SK-N-SH (cell line): ENCODE measurements around the gene TMCO4. TPM values are rescaled to one million over a fixed set of nuclear protein-coding genes. Genes with fewer than 3 reads are reported as not detected.

Source experiments
- CTCF ChIA-PET: fragments of 300-600, 350-600 bp; formaldehyde crosslinking; extraction: SDS; loops from one replicate; lab custom pipeline; 2021; lab: Yijun Ruan, JAX
- POLR2A ChIA-PET: fragments of 350-600 bp; sonication (Branson Sonifier 250); formaldehyde crosslinking; extraction: SDS; loops from one replicate; lab custom pipeline; 2020; ENCODE audit warnings: antibody characterized with exemption, inconsistent platforms; lab: Yijun Ruan, JAX
- DNase-seq: peaks from one replicate; pipeline ENCODE4 v3.0.0; 2012
- H2AFZ ChIP-seq: fragments of 200-600 bp; sonication (generic); 2 replicates; pipeline ENCODE4 v1.8.1; 2016; ENCODE audit warnings: antibody characterized with exemption, mild to moderate bottlenecking, low read depth
- H3F3A ChIP-seq: fragments of 200-600 bp; sonication (generic); replicated peaks from 2 replicates; pipeline ENCODE3; 2016; ENCODE audit warnings: antibody characterized with exemption, mild to moderate bottlenecking; ENCODE audit not compliant: insufficient read depth
- H3K27ac ChIP-seq, 2 experiments: fragments of 200-500 bp in 1 of 2; fragments of 200-600 bp in 1 of 2; sonication (Bioruptor generic) in 1 of 2; sonication (generic), shearing (Covaris generic) in 1 of 2; 2 replicates each; pipeline versions ENCODE4 v1.5.1 to v1.6.1; 2014 to 2016; ENCODE audit warnings: low read depth in 2 of 2, inconsistent platforms in 1 of 2, low read length in 1 of 2, mild to moderate bottlenecking in 1 of 2, mixed read lengths in 1 of 2
- H3K27me3 ChIP-seq: fragments of 200-600 bp; sonication (generic), shearing (Covaris generic); 2 replicates; pipeline ENCODE4 v1.6.1; 2016; ENCODE audit warnings: mixed run types; ENCODE audit not compliant: insufficient read depth
- H3K36me3 ChIP-seq, 2 experiments: fragments of 200-500 bp in 1 of 2; fragments of 200-600 bp in 1 of 2; sonication (Bioruptor generic) in 1 of 2; sonication (generic) in 1 of 2; replicated peaks in 1 of 2; 2 replicates each; pipeline versions ENCODE3 to v1.5.1; 2014 to 2016; ENCODE audit warnings: low read length in 1 of 2, mild to moderate bottlenecking in 1 of 2; ENCODE audit not compliant: insufficient read depth in 2 of 2, control insufficient read depth in 1 of 2
- H3K4me1 ChIP-seq, 2 experiments: fragments of 200-500 bp in 1 of 2; fragments of 200-600 bp in 1 of 2; sonication (Bioruptor generic) in 1 of 2; sonication (generic), shearing (Covaris generic) in 1 of 2; 2 replicates each; pipeline versions ENCODE4 v1.5.1 to v1.6.1; 2014 to 2016; ENCODE audit warnings: low read depth in 1 of 2, low read length in 1 of 2, mixed run types in 1 of 2; ENCODE audit not compliant: insufficient read depth in 2 of 2, control insufficient read depth in 1 of 2
- H3K4me2 ChIP-seq: fragments of 200-600 bp; sonication (generic), shearing (Covaris generic); 2 replicates; pipeline ENCODE4 v1.6.1; 2017; ENCODE audit warnings: mixed run types
- H3K4me3 ChIP-seq, 2 experiments: fragments of 200-500 bp in 1 of 2; fragments of 200-600 bp in 1 of 2; sonication (Bioruptor generic) in 1 of 2; sonication (generic), shearing (Covaris generic) in 1 of 2; 2 replicates each; pipeline versions ENCODE4 v1.5.1 to v1.8.1; 2014 to 2016; ENCODE audit warnings: low read depth in 2 of 2, inconsistent platforms in 1 of 2, low read length in 1 of 2, mild to moderate bottlenecking in 1 of 2, mixed read lengths in 1 of 2, moderate library complexity in 1 of 2
- H3K79me2 ChIP-seq: fragments of 200-600 bp; sonication (generic); 2 replicates; pipeline ENCODE4 v1.8.1; 2017; ENCODE audit warnings: mild to moderate bottlenecking; ENCODE audit not compliant: insufficient read depth
- H3K9ac ChIP-seq: fragments of 200-600 bp; sonication (generic); 2 replicates; pipeline ENCODE4 v1.6.1; 2017; ENCODE audit warnings: mixed run types
- H3K9me2 ChIP-seq: fragments of 200-600 bp; sonication (generic); 2 replicates; pipeline ENCODE4 v1.6.1; 2017; ENCODE audit warnings: mixed run types
- H3K9me3 ChIP-seq: fragments of 200-600 bp; sonication (generic); 2 replicates; pipeline ENCODE4 v1.6.1; 2017; ENCODE audit warnings: mixed run types, mild to moderate bottlenecking, moderate library complexity
- H4K20me1 ChIP-seq: fragments of 200-600 bp; sonication (generic); 2 replicates; pipeline ENCODE4 v1.6.1; 2017; ENCODE audit warnings: mild to moderate bottlenecking, mixed run types; ENCODE audit not compliant: insufficient read depth
- EZH2phosphoT487 ChIP-seq: fragments of 200-600 bp; sonication (generic); IDR thresholded peaks from 2 replicates; pipeline ENCODE4 v1.6.1; 2017; ENCODE audit warnings: low read depth, mixed run types, mild to moderate bottlenecking, antibody characterized with exemption, moderate library complexity, borderline replicate concordance
- PBX3 ChIP-seq: IDR thresholded peaks from 2 replicates; pipeline ENCODE4; 2012
- WGBS: methylation state at CpG from one replicate; pipeline ENCODE4 v1.1.6; 2017; ENCODE audit warnings: low lambda C conversion rate; 5-methylcytosine and 5-hydroxymethylcytosine counted together
- polyA plus RNA-seq, 3 experiments: library from polyadenylated mRNA; depleted of rRNA; stranded (reverse); fragments of >200 nt; gene quantifications; 2 replicates each; pipeline ENCODE4 v1.2.3, GENCODE V29; 2012
- TF ChIP-seq, protein P1 (sequence below): IDR thresholded peaks from 2 replicates; pipeline ENCODE4 v1.6.1; 2012; ENCODE audit warnings: mild to moderate bottlenecking, low read depth, low read length, moderate library complexity

TMCO4 gene
- polyA plus RNA-seq, 1 of the 3 experiments (the other 2 are of a cell fraction), result 4.2 TPM

DNA sequence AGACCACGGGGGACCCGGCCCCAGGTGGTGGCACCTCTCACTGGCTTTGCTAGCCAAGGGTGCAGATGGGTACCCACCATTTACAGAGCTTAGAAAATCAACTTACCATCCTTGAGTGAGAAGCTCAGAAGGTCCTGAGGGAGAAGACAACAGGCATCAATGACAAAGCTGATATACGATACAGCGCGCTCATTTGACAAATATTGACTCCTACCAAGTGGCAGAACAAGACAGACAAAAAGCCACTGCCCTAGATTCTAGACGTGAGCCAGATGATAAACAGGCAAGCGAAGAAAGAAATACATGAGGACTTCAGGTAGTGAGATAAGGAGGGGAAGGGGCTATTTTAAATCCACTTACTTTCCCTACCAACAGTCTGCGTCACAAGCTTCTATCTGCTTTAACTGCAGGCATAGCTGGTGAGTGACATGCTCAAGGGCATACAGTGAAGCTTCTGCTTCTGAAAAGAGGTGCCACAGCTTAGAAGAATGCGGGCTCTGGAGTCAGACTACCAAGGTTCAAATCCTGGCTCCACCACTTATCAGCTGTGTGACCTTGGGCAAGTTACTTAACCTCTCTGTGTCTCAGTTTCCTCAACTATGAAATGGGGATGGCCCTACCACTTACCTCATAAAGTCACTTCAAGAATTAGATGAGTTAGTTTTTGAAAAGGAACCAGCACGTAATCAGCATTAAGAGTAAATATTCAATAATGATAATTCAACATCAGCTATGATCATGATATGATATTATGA, 29.1 kb downstream of the TMCO4 start:
- no peak overlapping the region for H3K27ac ChIP-seq
- no peak overlapping the region for H3K4me3 ChIP-seq
- H3K36me3 ChIP-seq, result no peaks in the 10 kb centered on the region
- no peaks in the 10 kb centered on the region for H3K9me2 ChIP-seq
- H3K4me2 ChIP-seq, result no peak overlapping the region
- no peaks in the 10 kb centered on the region for H3K9me3 ChIP-seq
- H3K79me2 ChIP-seq, result no peaks in the 10 kb centered on the region
- peaks cover 6% of the 10 kb centered on the region for H3F3A ChIP-seq
- no peaks in the 10 kb centered on the region for H3K27me3 ChIP-seq
- H4K20me1 ChIP-seq, result no peaks in the 10 kb centered on the region
- ChIA-PET CTCF (interaction anchor here (1.1 to 2.4 kb wide), 5 partner anchors 9 to 107 kb away, joined by 3 to 10 read pairs (median 3); no protein-coding TSS in a partner anchor), POLR2A (no interaction called here)
- DNase-seq, result no peak
- no peak overlapping the region for H2AFZ ChIP-seq
- TF ChIP-seq, protein P1, sequence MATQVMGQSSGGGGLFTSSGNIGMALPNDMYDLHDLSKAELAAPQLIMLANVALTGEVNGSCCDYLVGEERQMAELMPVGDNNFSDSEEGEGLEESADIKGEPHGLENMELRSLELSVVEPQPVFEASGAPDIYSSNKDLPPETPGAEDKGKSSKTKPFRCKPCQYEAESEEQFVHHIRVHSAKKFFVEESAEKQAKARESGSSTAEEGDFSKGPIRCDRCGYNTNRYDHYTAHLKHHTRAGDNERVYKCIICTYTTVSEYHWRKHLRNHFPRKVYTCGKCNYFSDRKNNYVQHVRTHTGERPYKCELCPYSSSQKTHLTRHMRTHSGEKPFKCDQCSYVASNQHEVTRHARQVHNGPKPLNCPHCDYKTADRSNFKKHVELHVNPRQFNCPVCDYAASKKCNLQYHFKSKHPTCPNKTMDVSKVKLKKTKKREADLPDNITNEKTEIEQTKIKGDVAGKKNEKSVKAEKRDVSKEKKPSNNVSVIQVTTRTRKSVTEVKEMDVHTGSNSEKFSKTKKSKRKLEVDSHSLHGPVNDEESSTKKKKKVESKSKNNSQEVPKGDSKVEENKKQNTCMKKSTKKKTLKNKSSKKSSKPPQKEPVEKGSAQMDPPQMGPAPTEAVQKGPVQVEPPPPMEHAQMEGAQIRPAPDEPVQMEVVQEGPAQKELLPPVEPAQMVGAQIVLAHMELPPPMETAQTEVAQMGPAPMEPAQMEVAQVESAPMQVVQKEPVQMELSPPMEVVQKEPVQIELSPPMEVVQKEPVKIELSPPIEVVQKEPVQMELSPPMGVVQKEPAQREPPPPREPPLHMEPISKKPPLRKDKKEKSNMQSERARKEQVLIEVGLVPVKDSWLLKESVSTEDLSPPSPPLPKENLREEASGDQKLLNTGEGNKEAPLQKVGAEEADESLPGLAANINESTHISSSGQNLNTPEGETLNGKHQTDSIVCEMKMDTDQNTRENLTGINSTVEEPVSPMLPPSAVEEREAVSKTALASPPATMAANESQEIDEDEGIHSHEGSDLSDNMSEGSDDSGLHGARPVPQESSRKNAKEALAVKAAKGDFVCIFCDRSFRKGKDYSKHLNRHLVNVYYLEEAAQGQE, result no peak
- no peak overlapping the region for H3K9ac ChIP-seq
- WGBS, result 79% methylated on average over 10 of the region's 10 CpGs
- H3K4me1 ChIP-seq, result peaks cover 0 to 16% of the 10 kb centered on the region in 2 experiments; a peak in 1 of 4 replicates

DNA sequence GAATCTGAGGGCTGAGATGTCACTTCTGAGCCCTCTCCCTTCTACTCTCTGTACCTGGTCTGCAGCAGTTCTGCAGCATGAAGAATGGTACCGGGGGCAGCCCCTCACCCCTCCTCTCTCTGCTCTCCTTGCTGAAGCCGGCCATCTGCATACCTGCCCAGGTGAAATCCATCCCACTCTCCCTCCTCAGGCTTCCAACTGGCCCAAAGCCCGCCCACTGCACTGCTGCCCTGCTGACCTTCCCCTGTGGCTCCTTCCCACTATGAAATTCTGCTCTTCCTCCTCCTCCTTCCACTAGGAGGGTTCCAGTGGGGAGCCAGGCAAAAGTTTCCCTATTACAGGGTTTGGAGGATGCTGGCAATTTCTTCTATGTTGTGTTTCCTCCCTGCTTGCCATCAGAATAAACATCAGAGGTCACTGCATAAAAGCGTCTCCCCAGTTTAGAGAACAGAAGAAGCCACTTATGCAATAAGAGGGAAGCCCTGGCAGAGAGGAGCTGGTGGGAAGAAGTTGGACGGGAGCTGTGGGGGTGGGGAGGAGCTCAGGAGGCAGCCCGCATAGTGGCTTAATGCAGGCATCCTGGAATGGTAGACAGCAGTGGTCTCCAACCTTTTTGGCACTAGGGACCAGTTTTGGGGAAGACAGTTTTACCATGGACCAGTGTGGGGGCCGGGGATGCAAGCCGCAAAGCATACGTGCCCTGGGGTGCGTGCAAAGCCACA, 30.3 kb downstream of the TMCO4 start:
- CTCF ChIA-PET, result interaction anchor here (1.0 to 2.4 kb wide), 3 partner anchors 8 to 105 kb away, joined by 3 to 10 read pairs (median 3); no protein-coding TSS in a partner anchor

More for the DNA sequence above, 30.3 kb downstream of the TMCO4 start:
- Histone ChIP-seq H3K9ac (no peak overlapping the region), H3F3A (peaks cover 13% of the 10 kb centered on the region), H3K27ac (no peak overlapping the region), H3K9me3 (no peaks in the 10 kb centered on the region), H3K4me3 (no peak overlapping the region), H4K20me1 (no peaks in the 10 kb centered on the region), H3K79me2 (no peaks in the 10 kb centered on the region), H3K4me2 (no peak overlapping the region), H2AFZ (no peak overlapping the region), H3K27me3 (no peaks in the 10 kb centered on the region), H3K4me1 (peaks cover 0 to 26% of the 10 kb centered on the region in 2 experiments; a peak in 1 of 4 replicates), H3K9me2 (no peaks in the 10 kb centered on the region), H3K36me3 (no peaks in the 10 kb centered on the region)
- POLR2A ChIA-PET, result no interaction called here
- TF ChIP-seq PBX3 (no peak), EZH2phosphoT487 (no peak)
- WGBS, result 84% methylated on average over 8 of the region's 10 CpGs
- no peak for DNase-seq
